OCI-LY7 (cell line): ENCODE data around the gene MPPED1. TPM values are rescaled to one million over a fixed set of nuclear protein-coding genes. Genes with fewer than 3 reads are reported as not detected.

Experiments used
- BruUV-seq: library from RNA; stranded (reverse); fragments of 400-500 nt; replicated peaks from 2 replicates; lab custom pipeline; 2021; lab: Mats Ljungman, UMichigan
- CTCF ChIA-PET: fragments of 300-600 bp; sonication (Branson Sonifier 250); formaldehyde crosslinking; loops from one replicate; lab custom pipeline; 2022; ENCODE audit warnings: antibody characterized with exemption; ENCODE audit not compliant: unreplicated experiment; lab: Charles Lee
- POLR2A ChIA-PET: fragments of 300-600 bp; sonication (Branson Sonifier 250); formaldehyde crosslinking; loops from one replicate; lab custom pipeline; 2022; ENCODE audit warnings: antibody characterized with exemption; lab: Charles Lee
- DNase-seq: peaks from one replicate; pipeline ENCODE4 v3.0.0-alpha.2; 2015; ENCODE audit warnings: low spot score
- H2AFZ ChIP-seq: fragments of 200-600 bp; sonication (generic), shearing (Covaris generic); 2 replicates; pipeline ENCODE4 v1.6.1; 2014; ENCODE audit warnings: mild to moderate bottlenecking, antibody characterized with exemption, low read length, moderate library complexity
- H3K27ac ChIP-seq: fragments of 200-600 bp; sonication (generic); 2 replicates; pipeline ENCODE4 v1.5.1; 2014; ENCODE audit warnings: mixed run types, low read depth, mild to moderate bottlenecking, moderate library complexity, low read length, inconsistent platforms; ENCODE audit not compliant: poor library complexity, severe bottlenecking
- H3K36me3 ChIP-seq: fragments of 200-600 bp; sonication (generic); 2 replicates; pipeline ENCODE4 v1.6.1; 2014; ENCODE audit warnings: mild to moderate bottlenecking, antibody characterized with exemption, low read length, moderate library complexity, mixed read lengths; ENCODE audit not compliant: insufficient read depth
- H3K4me1 ChIP-seq: fragments of 200-600 bp; sonication (generic); 2 replicates; pipeline ENCODE4 v1.5.1; 2014; ENCODE audit warnings: mild to moderate bottlenecking, low read length; ENCODE audit not compliant: insufficient read depth, poor library complexity, severe bottlenecking
- H3K4me2 ChIP-seq: fragments of 200-600 bp; sonication (generic); 2 replicates; pipeline ENCODE4 v1.6.1; 2014; ENCODE audit warnings: mild to moderate bottlenecking, low read length
- H3K4me3 ChIP-seq: fragments of 200-600 bp; sonication (generic); 2 replicates; pipeline ENCODE4 v1.5.1; 2014; ENCODE audit warnings: mild to moderate bottlenecking, low read depth, low read length; ENCODE audit not compliant: poor library complexity, severe bottlenecking
- H3K79me2 ChIP-seq: fragments of 200-600 bp; sonication (generic); 2 replicates; pipeline ENCODE4 v1.6.1; 2016; ENCODE audit warnings: low read depth, mild to moderate bottlenecking, low read length, moderate library complexity, mixed read lengths; ENCODE audit not compliant: insufficient read depth
- H3K9me2 ChIP-seq: fragments of 200-600 bp; sonication (generic); 2 replicates; pipeline ENCODE4 v1.6.1; 2016; ENCODE audit warnings: mild to moderate bottlenecking, low read length, mixed read lengths; ENCODE audit not compliant: insufficient read depth
- H3K9me3 ChIP-seq: fragments of 200-600 bp; sonication (generic); 2 replicates; pipeline ENCODE4 v1.6.1; 2014; ENCODE audit warnings: mild to moderate bottlenecking, mixed run types, low read length, mixed read lengths
- H4K20me1 ChIP-seq: fragments of 200-600 bp; sonication (generic); 2 replicates; pipeline ENCODE4 v1.6.1; 2014; ENCODE audit warnings: mild to moderate bottlenecking, antibody characterized with exemption, low read length, moderate library complexity, mixed read lengths; ENCODE audit not compliant: insufficient read depth
- CTCF ChIP-seq: fragments of 200-600 bp; sonication (generic); conservative IDR thresholded peaks from 2 replicates; pipeline ENCODE4 v1.5.1; 2014; ENCODE audit warnings: mild to moderate bottlenecking, antibody characterized with exemption, low read length, moderate library complexity, mixed read lengths
- EZH2phosphoT487 ChIP-seq: fragments of 200-600 bp; sonication (generic); IDR thresholded peaks from 2 replicates; pipeline ENCODE4 v1.6.1; 2018; ENCODE audit warnings: low read depth, borderline replicate concordance, mild to moderate bottlenecking, mixed run types, antibody characterized with exemption, low read length, moderate library complexity, mixed read lengths
- intact Hi-C: fragments of 100-400 bp; cut with micrococcal nuclease; formaldehyde crosslinking; loops from one replicate; pipeline ENCODE4 v1.10.0; 2022; ENCODE audit not compliant: unreplicated experiment
- total RNA-seq, 2 experiments: library from RNA; depleted of rRNA in 1 of 2; stranded (reverse); fragments of >200 nt in 1 of 2; shearing (Covaris generic) in 1 of 2; gene quantifications; 2 replicates each; pipeline ENCODE4 v1.2.3, GENCODE V29; 2014 to 2022

MPPED1 gene
- total RNA-seq, 2 experiments from 2014 or later: not detected

GRCh38 chr22:43487311-43488030 is 75.7 kb downstream of the MPPED1 start:
- no peak overlapping the region for H2AFZ ChIP-seq
- no peaks in the 10 kb centered on the region for H3K4me1 ChIP-seq
- H4K20me1 ChIP-seq: no peaks in the 10 kb centered on the region
- intact Hi-C loops: no loop called here
- H3K4me2 ChIP-seq: no peak overlapping the region
- no peak overlapping the region for H3K4me3 ChIP-seq
- no peaks in the 10 kb centered on the region for H3K9me2 ChIP-seq
- BruUV-seq: no TSS peak
- POLR2A ChIA-PET: no interaction called here
- H3K9me3 ChIP-seq: no peaks in the 10 kb centered on the region
- H3K27ac ChIP-seq: no peak overlapping the region
- TF ChIP-seq CTCF (no peak), EZH2phosphoT487 (no peak)
- CTCF ChIA-PET: no interaction called here
- no peaks in the 10 kb centered on the region for H3K36me3 ChIP-seq
- no peak for DNase-seq
- no peaks in the 10 kb centered on the region for H3K79me2 ChIP-seq

GRCh38 chr22:43488031-43488866 is 76.4 kb downstream of the MPPED1 start:
- CTCF ChIA-PET: no interaction called here
- H3K4me1 ChIP-seq: no peaks in the 10 kb centered on the region
- intact Hi-C loops: no loop called here

More at GRCh38 chr22:43488031-43488866, 76.4 kb downstream of the MPPED1 start:
- Histone ChIP-seq H2AFZ (no peak overlapping the region), H3K9me3 (no peaks in the 10 kb centered on the region), H3K79me2 (no peaks in the 10 kb centered on the region), H3K4me2 (no peak overlapping the region), H3K4me3 (no peak overlapping the region), H3K9me2 (no peaks in the 10 kb centered on the region), H3K27ac (no peak overlapping the region), H3K36me3 (no peaks in the 10 kb centered on the region), H4K20me1 (no peaks in the 10 kb centered on the region)
- TF ChIP-seq CTCF (no peak), EZH2phosphoT487 (no peak)
- BruUV-seq: no TSS peak
- no peak for DNase-seq
- POLR2A ChIA-PET: no interaction called here
